BJ (cell line): Measurements from ENCODE around the gene BCL2. TPM values are rescaled to one million over a fixed set of nuclear protein-coding genes. Genes with fewer than 3 reads are reported as not detected.

Experiments used
- CTCF ChIA-PET: fragments of 350-600 bp; formaldehyde crosslinking; extraction: SDS; loops from one replicate; lab custom pipeline; 2021; ENCODE audit warnings: antibody characterized with exemption, inconsistent platforms; lab: Yijun Ruan, JAX
- POLR2A ChIA-PET: fragments of 300-600 bp; sonication (Branson Sonifier 250); formaldehyde crosslinking; extraction: SDS; loops from one replicate; lab custom pipeline; 2021; ENCODE audit warnings: antibody characterized with exemption; lab: Charles Lee
- DNase-seq: peaks from one replicate; pipeline ENCODE4 v3.0.0-alpha.2; 2011; ENCODE audit warnings: low read depth
- H3K27me3 ChIP-seq: 2 replicates; pipeline ENCODE4 v1.6.0; 2011; ENCODE audit warnings: low read length; ENCODE audit not compliant: control insufficient read depth, insufficient read depth
- H3K36me3 ChIP-seq: 2 replicates; pipeline ENCODE4 v1.5.1; 2011; ENCODE audit warnings: low read length; ENCODE audit not compliant: control insufficient read depth, insufficient read depth
- H3K4me3 ChIP-seq: 2 replicates; pipeline ENCODE4 v1.5.1; 2011; ENCODE audit warnings: low read depth, mild to moderate bottlenecking, control low read depth, low read length
- CTCF ChIP-seq: IDR thresholded peaks from 2 replicates; pipeline ENCODE4 v1.5.1; 2011; ENCODE audit warnings: low read depth, mild to moderate bottlenecking, control low read depth, inconsistent platforms, low read length, moderate library complexity; ENCODE audit not compliant: insufficient read depth
- polyA plus RNA-seq: library from polyadenylated mRNA; depleted of rRNA; stranded (reverse); fragments of >200 nt; gene quantifications from 2 replicates; pipeline ENCODE4 v1.2.3, GENCODE V29; 2011

The BCL2 gene
- polyA plus RNA-seq, 1 experiment, result 0.15 TPM

- Histone ChIP-seq H3K27me3 (no peaks in the 10 kb centered on the region), H3K36me3 (peaks cover 17% of the 10 kb centered on the region), H3K4me3 (no peak overlapping the region)
- TF ChIP-seq CTCF, result no peak
- DNase-seq, result no peak
- POLR2A ChIA-PET, result no interaction called here
- CTCF ChIA-PET, result interaction anchor here (1.5 kb wide), 1 partner anchor 15 kb away, joined by 3 read pairs; no protein-coding TSS in a partner anchor
Measured at GRCh38 chr18:63348508-63349136, 29.1 kb upstream of the BCL2 start.

GRCh38 chr18:63346480-63347183 lies 27.1 kb upstream of the BCL2 start:
- no peak overlapping the region for H3K4me3 ChIP-seq
- ChIA-PET CTCF (interaction anchor here (0.6 to 1.0 kb wide), 3 partner anchors 12 to 497 kb away, joined by 3 to 4 read pairs (median 3); no protein-coding TSS in a partner anchor), POLR2A (no interaction called here)
- H3K27me3 ChIP-seq, result no peaks in the 10 kb centered on the region
- no peak for TF ChIP-seq CTCF
- H3K36me3 ChIP-seq, result peaks cover 17% of the 10 kb centered on the region
- DNase-seq, result no peak

GRCh38 chr18:63346031-63346430 lies 26.5 kb upstream of the BCL2 start:
- no peak for TF ChIP-seq CTCF
- DNase-seq, result no peak
- Histone ChIP-seq H3K27me3 (no peaks in the 10 kb centered on the region), H3K4me3 (no peak overlapping the region), H3K36me3 (peaks cover 17% of the 10 kb centered on the region)
- ChIA-PET POLR2A (no interaction called here), CTCF (interaction anchor here (0.6 to 1.4 kb wide), 4 partner anchors 10 to 498 kb away, joined by 3 to 6 read pairs (median 4); no protein-coding TSS in a partner anchor)

- POLR2A ChIA-PET, result no interaction called here
- no peak for TF ChIP-seq CTCF
- no peak for DNase-seq
- Histone ChIP-seq H3K36me3 (peaks cover 13% of the 10 kb centered on the region), H3K27me3 (no peaks in the 10 kb centered on the region), H3K4me3 (no peak overlapping the region)
- CTCF ChIA-PET, result interaction anchor here (1.4 kb wide), 1 partner anchor 9 kb away, joined by 6 read pairs; no protein-coding TSS in a partner anchor
Measured at GRCh38 chr18:63344918-63345317, 25.3 kb upstream of the BCL2 start.

GRCh38 chr18:63344263-63344662 lies 24.7 kb upstream of the BCL2 start:
- TF ChIP-seq CTCF, result no peak
- POLR2A ChIA-PET, result no interaction called here
- Histone ChIP-seq H3K27me3 (no peaks in the 10 kb centered on the region), H3K4me3 (no peak overlapping the region), H3K36me3 (peaks cover 11% of the 10 kb centered on the region)
- CTCF ChIA-PET, result interaction anchor here (0.6 to 1.5 kb wide), 2 partner anchors 34 to 94 kb away, joined by 3 read pairs; no protein-coding TSS in a partner anchor
- DNase-seq, result no peak
